Activated naive CD8-positive, alpha-beta T cell treated with anti-CD3 and anti-CD28 coated beads, Interleukin-2, amount 10 ng/mL, durations not matched to agents 7 days and 5 days (primary cell): ENCODE data around the gene PRDM10. TPM values are rescaled to one million over a fixed set of nuclear protein-coding genes. Genes with fewer than 3 reads are reported as not detected.
"Not testable (repeated sequence)": the region's sequence is repeated elsewhere in the genome, so short reads cannot be mapped to it uniquely, and the experiment has no call there.

Experiments used
- ATAC-seq: fragments of 150-1000 bp; cut with Tn5 transposase; one replicate; pipeline ENCODE4 v1.10.0; 2021; ENCODE audit warnings: low read depth, moderate library complexity
- POLR2A ChIA-PET: fragments of 350-600 bp; sonication (Branson Sonifier 250); formaldehyde crosslinking; loops from one replicate; lab custom pipeline; 2021; ENCODE audit warnings: antibody characterized with exemption; lab: Charles Lee
- DNase-seq: peaks from one replicate; pipeline ENCODE4 v3.0.0; 2021
- H3K27ac Mint-ChIP-seq: one replicate; pipeline ENCODE4 v1.8.0; 2022; ENCODE audit warnings: mild to moderate bottlenecking, mixed read lengths
- H3K27me3 Mint-ChIP-seq: one replicate; pipeline ENCODE4 v1.8.0; 2022; ENCODE audit warnings: mild to moderate bottlenecking, moderate library complexity, mixed read lengths
- H3K36me3 Mint-ChIP-seq: one replicate; pipeline ENCODE4 v1.8.0; 2021; ENCODE audit warnings: mild to moderate bottlenecking, mixed read lengths
- H3K4me1 Mint-ChIP-seq: one replicate; pipeline ENCODE4 v1.8.0; 2021; ENCODE audit warnings: mixed read lengths
- H3K4me3 Mint-ChIP-seq: one replicate; pipeline ENCODE4 v1.8.0; 2022; ENCODE audit warnings: mild to moderate bottlenecking, moderate library complexity, mixed read lengths
- H3K9me3 Mint-ChIP-seq: one replicate; pipeline ENCODE4 v1.8.0; 2021; ENCODE audit warnings: mixed read lengths
- total RNA-seq, 2 experiments: library from RNA; stranded (reverse); gene quantifications; one replicate each; pipeline ENCODE4 v1.2.3, GENCODE V29; 2021

The PRDM10 gene
- total RNA-seq, 2 experiments from 2014 or later, result 14.5 to 17.6 TPM

- H3K36me3 Mint-ChIP-seq, result peaks cover 35% of the 10 kb centered on the region
- no peak overlapping the region for H3K4me3 Mint-ChIP-seq
- POLR2A ChIA-PET, result no interaction called here
- ATAC-seq, result no peak
- DNase-seq, result no peak
- no peaks in the 10 kb centered on the region for H3K9me3 Mint-ChIP-seq
- H3K27ac Mint-ChIP-seq, result no peak overlapping the region
- no peaks in the 10 kb centered on the region for H3K27me3 Mint-ChIP-seq
- H3K4me1 Mint-ChIP-seq, result peaks cover 17% of the 10 kb centered on the region
These were observed 118.1 kb downstream of the PRDM10 start for GRCh38 chr11:129884581-129884980.

- ATAC-seq (no peak), DNase-seq (peak; percentile 48)
- peaks cover 34% of the 10 kb centered on the region for H3K36me3 Mint-ChIP-seq
- no peak overlapping the region for H3K4me3 Mint-ChIP-seq
- no peak overlapping the region for H3K27ac Mint-ChIP-seq
- no peaks in the 10 kb centered on the region for H3K27me3 Mint-ChIP-seq
- no peaks in the 10 kb centered on the region for H3K9me3 Mint-ChIP-seq
- POLR2A ChIA-PET, result no interaction called here
- peaks cover 2% of the 10 kb centered on the region for H3K4me1 Mint-ChIP-seq
These were observed 121.0 kb downstream of the PRDM10 start for GRCh38 chr11:129881570-129882170.

- Mint-ChIP-seq H3K4me3 (no peak overlapping the region), H3K9me3 (no peaks in the 10 kb centered on the region), H3K27ac (no peak overlapping the region), H3K4me1 (peaks cover 2% of the 10 kb centered on the region), H3K27me3 (no peaks in the 10 kb centered on the region), H3K36me3 (peaks cover 28% of the 10 kb centered on the region)
- DNase-seq (no peak), ATAC-seq (no peak)
- POLR2A ChIA-PET, result no interaction called here
These were observed 122.3 kb downstream of the PRDM10 start for GRCh38 chr11:129880311-129880710.

GRCh38 chr11:129871914-129872313, 130.7 kb downstream of the PRDM10 start:
- POLR2A ChIA-PET, result no interaction called here
- Mint-ChIP-seq H3K27me3 (no peaks in the 10 kb centered on the region), H3K4me3 (no peak overlapping the region), H3K36me3 (peaks cover 33% of the 10 kb centered on the region), H3K9me3 (no peaks in the 10 kb centered on the region), H3K27ac (no peak overlapping the region), H3K4me1 (peaks cover 3% of the 10 kb centered on the region)
- ATAC-seq (no peak), DNase-seq (no peak)

- H3K4me1 Mint-ChIP-seq, H3K4me3 Mint-ChIP-seq, H3K27me3 Mint-ChIP-seq, ATAC-seq, DNase-seq, H3K27ac Mint-ChIP-seq, H3K9me3 Mint-ChIP-seq, POLR2A ChIA-PET: not testable (repeated sequence)
- peaks cover 42% of the 10 kb centered on the region for H3K36me3 Mint-ChIP-seq
These were observed 134.0 kb downstream of the PRDM10 start for GRCh38 chr11:129868626-129869025.

GRCh38 chr11:129866311-129866710, 136.3 kb downstream of the PRDM10 start:
- H3K4me1 Mint-ChIP-seq, result peaks cover 10% of the 10 kb centered on the region
- no peak overlapping the region for H3K4me3 Mint-ChIP-seq
- peaks cover 52% of the 10 kb centered on the region for H3K36me3 Mint-ChIP-seq
- no peaks in the 10 kb centered on the region for H3K27me3 Mint-ChIP-seq
- H3K9me3 Mint-ChIP-seq, result no peaks in the 10 kb centered on the region
- no peak overlapping the region for H3K27ac Mint-ChIP-seq
- no peak for ATAC-seq
- no peak for DNase-seq
- POLR2A ChIA-PET, result no interaction called here

GRCh38 chr11:129865701-129866100, 136.9 kb downstream of the PRDM10 start:
- Mint-ChIP-seq H3K4me3 (no peak overlapping the region), H3K27ac (peak overlapping the region; percentile 11)

GRCh38 chr11:129864811-129865210, 137.8 kb downstream of the PRDM10 start:
- H3K9me3 Mint-ChIP-seq, result no peaks in the 10 kb centered on the region
- peak overlapping the region; percentile 32 for H3K27ac Mint-ChIP-seq
- DNase-seq, result no peak
- H3K4me3 Mint-ChIP-seq, result no peak overlapping the region
- no peak for ATAC-seq
- no peaks in the 10 kb centered on the region for H3K27me3 Mint-ChIP-seq
- peaks cover 56% of the 10 kb centered on the region for H3K36me3 Mint-ChIP-seq
- POLR2A ChIA-PET, result no interaction called here
- peaks cover 14% of the 10 kb centered on the region for H3K4me1 Mint-ChIP-seq

More at GRCh38 chr11:129865701-129866100, 136.9 kb downstream of the PRDM10 start:
- POLR2A ChIA-PET, result no interaction called here
- no peaks in the 10 kb centered on the region for H3K9me3 Mint-ChIP-seq
- DNase-seq (no peak), ATAC-seq (peak; percentile 54)
- no peaks in the 10 kb centered on the region for H3K27me3 Mint-ChIP-seq
- peaks cover 51% of the 10 kb centered on the region for H3K36me3 Mint-ChIP-seq
- peaks cover 14% of the 10 kb centered on the region for H3K4me1 Mint-ChIP-seq

GRCh38 chr11:129861702-129862522, 140.7 kb downstream of the PRDM10 start:
- peaks cover 56% of the 10 kb centered on the region for H3K36me3 Mint-ChIP-seq
- H3K9me3 Mint-ChIP-seq, result no peaks in the 10 kb centered on the region
- POLR2A ChIA-PET, result no interaction called here
- no peak for ATAC-seq
- H3K27me3 Mint-ChIP-seq, result no peaks in the 10 kb centered on the region
- DNase-seq, result no peak
- no peak overlapping the region for H3K4me3 Mint-ChIP-seq
- peak overlapping the region; percentile 48 for H3K27ac Mint-ChIP-seq
- H3K4me1 Mint-ChIP-seq, result peaks cover 20% of the 10 kb centered on the region

- no peak for ATAC-seq
- Mint-ChIP-seq H3K36me3 (peaks cover 15% of the 10 kb centered on the region), H3K27ac (no peak overlapping the region), H3K4me1 (peaks cover 26% of the 10 kb centered on the region), H3K27me3 (no peaks in the 10 kb centered on the region), H3K9me3 (no peaks in the 10 kb centered on the region), H3K4me3 (no peak overlapping the region)
- DNase-seq, result no peak
- POLR2A ChIA-PET, result no interaction called here
These were observed 146.6 kb downstream of the PRDM10 start for GRCh38 chr11:129856036-129856435.

- Mint-ChIP-seq H3K9me3 (no peaks in the 10 kb centered on the region), H3K27me3 (no peaks in the 10 kb centered on the region), H3K36me3 (peaks cover 8% of the 10 kb centered on the region), H3K4me1 (peaks cover 23% of the 10 kb centered on the region), H3K27ac (no peak overlapping the region), H3K4me3 (no peak overlapping the region)
- POLR2A ChIA-PET, result no interaction called here
- ATAC-seq (no peak), DNase-seq (no peak)
These were observed 147.5 kb downstream of the PRDM10 start for GRCh38 chr11:129855086-129855485.

GRCh38 chr11:129854232-129854805, 148.3 kb downstream of the PRDM10 start:
- peak overlapping the region; percentile 67 for H3K4me3 Mint-ChIP-seq

GRCh38 chr11:129853518-129854231, 149.0 kb downstream of the PRDM10 start:
- ATAC-seq (peak; percentile 96), DNase-seq (peak; percentile 61)
- Mint-ChIP-seq H3K27ac (peak overlapping the region; percentile 91), H3K9me3 (no peaks in the 10 kb centered on the region), H3K27me3 (no peaks in the 10 kb centered on the region), H3K36me3 (peaks cover 2% of the 10 kb centered on the region), H3K4me1 (peaks cover 19% of the 10 kb centered on the region), H3K4me3 (peak overlapping the region; percentile 67)
- POLR2A ChIA-PET, result interaction anchor here (0.8 to 1.5 kb wide), 3 partner anchors 11 to 49 kb away, joined by 3 to 4 read pairs (median 4); no protein-coding TSS in a partner anchor

More at GRCh38 chr11:129854232-129854805, 148.3 kb downstream of the PRDM10 start:
- Mint-ChIP-seq H3K9me3 (no peaks in the 10 kb centered on the region), H3K4me1 (peaks cover 21% of the 10 kb centered on the region), H3K27me3 (no peaks in the 10 kb centered on the region), H3K27ac (peak overlapping the region; percentile 91), H3K36me3 (peaks cover 3% of the 10 kb centered on the region)
- no peak for DNase-seq
- POLR2A ChIA-PET, result interaction anchor here (1.5 kb wide), 2 partner anchors 12 to 50 kb away, joined by 4 read pairs; no protein-coding TSS in a partner anchor
- peak; percentile 22 for ATAC-seq
